Gastroesophageal sphincter (tissue), 3 donors: ENCODE data around the gene ZNF547.

ENCODE experiments used
- CTCF ChIP-seq, 4 experiments: fragments of 200-600 bp in 2 of 4; fragments of 450-650 bp in 2 of 4; sonication (generic) in 1 of 4; IDR thresholded peaks; one replicate each; pipeline ENCODE4 v1.5.1; 2017 to 2019; ENCODE audit warnings: antibody characterized with exemption in 4 of 4, mild to moderate bottlenecking in 2 of 4, moderate library complexity in 2 of 4
- EP300 ChIP-seq: sonication (generic); formaldehyde crosslinking; IDR thresholded peaks from one replicate; pipeline ENCODE4 v1.6.1; 2017; ENCODE audit warnings: antibody characterized with exemption, mild to moderate bottlenecking
- POLR2A ChIP-seq, 2 donors: fragments of 450-650 bp; IDR thresholded peaks; one replicate each; pipeline ENCODE4 v1.6.1; 2017; ENCODE audit warnings: antibody characterized with exemption in 2 of 2, mild to moderate bottlenecking in 2 of 2, moderate library complexity in 1 of 2
- POLR2AphosphoS5 ChIP-seq: sonication (generic); formaldehyde crosslinking; IDR thresholded peaks from one replicate; pipeline ENCODE4 v1.6.1; 2017; ENCODE audit warnings: antibody characterized with exemption

- TF ChIP-seq CTCF (IDR thresholded peaks at IDR 0.05) (no peak), POLR2A (IDR thresholded peaks at IDR 0.05) (no peak), POLR2AphosphoS5 (no peak), EP300 (no peak)
These were observed 15.2 kb upstream of the ZNF547 start for GRCh38 chr19:57348136-57348535.
